SH-SY5Y (cell line): ENCODE data around the gene NACC1.

Experiments
- GATA2 ChIP-seq: IDR thresholded peaks from 2 replicates; pipeline ENCODE4 v1.6.1; 2011; ENCODE audit warnings: mild to moderate bottlenecking, low read depth, low read length
- GATA3 ChIP-seq: IDR thresholded peaks from 2 replicates; pipeline ENCODE4 v1.6.1; 2011; ENCODE audit warnings: low read depth, mild to moderate bottlenecking, low read length, moderate library complexity

GRCh38 chr19:13152356-13152973, 34.4 kb downstream of the NACC1 start:
- TF ChIP-seq GATA3 (no peak), GATA2 (no peak)
